Nephron (organoid): ENCODE results near the gene NFATC2.

Experiments
- H3K27ac Mint-ChIP-seq, 3 experiments: 2 replicates each; pipeline ENCODE4 v1.8.0; 2020; ENCODE audit warnings: mixed read lengths in 3 of 3, mild to moderate bottlenecking in 2 of 3, moderate library complexity in 1 of 3
- H3K27me3 Mint-ChIP-seq: 2 replicates; pipeline ENCODE4 v1.8.0; 2021; ENCODE audit warnings: low read depth, mild to moderate bottlenecking, moderate library complexity, mixed read lengths
- H3K36me3 Mint-ChIP-seq: 2 replicates; pipeline ENCODE4 v1.8.0; 2020; ENCODE audit warnings: low read depth, mixed read lengths
- H3K4me1 Mint-ChIP-seq: 2 replicates; pipeline ENCODE4 v1.8.0; 2020; ENCODE audit warnings: mixed read lengths
- H3K4me3 Mint-ChIP-seq, 3 experiments: 2 replicates each; pipeline ENCODE4 v1.8.0; 2020; ENCODE audit warnings: mild to moderate bottlenecking in 3 of 3, mixed read lengths in 3 of 3, moderate library complexity in 2 of 3
- H3K9me3 Mint-ChIP-seq: 2 replicates; pipeline ENCODE4 v1.8.0; 2020; ENCODE audit warnings: mixed read lengths
- CTCF ChIP-seq, 3 experiments: fragments of 200-600 bp; sonication (generic); IDR thresholded peaks; one replicate each; pipeline ENCODE4 v1.5.0; 2021; ENCODE audit warnings: antibody characterized with exemption in 3 of 3; ENCODE audit not compliant: unreplicated experiment in 3 of 3

NFATC2 gene

GRCh38 chr20:51565298-51566144, 23.0 kb upstream of the NFATC2 start:
- no peak for TF ChIP-seq CTCF (IDR thresholded peaks at IDR 0.05; ENCODE audit: unreplicated experiment in 3 of 3)
- Mint-ChIP-seq H3K4me3 (peak overlapping the region in 1 of 3 experiments; percentile 22), H3K36me3 (no peaks in the 10 kb centered on the region), H3K27me3 (peaks cover 54% of the 10 kb centered on the region), H3K9me3 (peaks cover 3% of the 10 kb centered on the region), H3K27ac (no peak overlapping the region), H3K4me1 (peaks cover 39% of the 10 kb centered on the region)

- no peak for TF ChIP-seq CTCF (IDR thresholded peaks at IDR 0.05; ENCODE audit: unreplicated experiment in 3 of 3)
- Mint-ChIP-seq H3K4me1 (peaks cover 44% of the 10 kb centered on the region), H3K9me3 (no peaks in the 10 kb centered on the region), H3K4me3 (peak overlapping the region; percentile 77 to 81 (median 80)), H3K36me3 (no peaks in the 10 kb centered on the region), H3K27me3 (peaks cover 57% of the 10 kb centered on the region), H3K27ac (peak overlapping the region; percentile 77 to 84 (median 81))
These were observed 21.2 kb upstream of the NFATC2 start for GRCh38 chr20:51563486-51564332.

- Mint-ChIP-seq H3K4me1 (peaks cover 44% of the 10 kb centered on the region), H3K27ac (peak overlapping the region; percentile 77 to 84 (median 81)), H3K27me3 (peaks cover 54% of the 10 kb centered on the region), H3K4me3 (peak overlapping the region; percentile 77 to 81 (median 80)), H3K36me3 (no peaks in the 10 kb centered on the region), H3K9me3 (no peaks in the 10 kb centered on the region)
- no peak for TF ChIP-seq CTCF (IDR thresholded peaks at IDR 0.05; ENCODE audit: unreplicated experiment in 3 of 3)
These were observed 20.6 kb upstream of the NFATC2 start for GRCh38 chr20:51563174-51563485.

GRCh38 chr20:51562332-51563173, 20.0 kb upstream of the NFATC2 start:
- H3K36me3 Mint-ChIP-seq: no peaks in the 10 kb centered on the region
- peak overlapping the region; percentile 77 to 81 (median 80) for H3K4me3 Mint-ChIP-seq
- H3K27me3 Mint-ChIP-seq: peaks cover 49% of the 10 kb centered on the region
- no peaks in the 10 kb centered on the region for H3K9me3 Mint-ChIP-seq
- H3K4me1 Mint-ChIP-seq: peaks cover 44% of the 10 kb centered on the region
- H3K27ac Mint-ChIP-seq: peak overlapping the region; percentile 77 to 84 (median 81)
- TF ChIP-seq CTCF (IDR thresholded peaks at IDR 0.05; ENCODE audit: unreplicated experiment in 3 of 3): no peak

GRCh38 chr20:51562027-51562331, 19.5 kb upstream of the NFATC2 start:
- peak overlapping the region; percentile 77 to 81 (median 80) for H3K4me3 Mint-ChIP-seq
- TF ChIP-seq CTCF (IDR thresholded peaks at IDR 0.05; ENCODE audit: unreplicated experiment in 3 of 3): no peak
- H3K36me3 Mint-ChIP-seq: no peaks in the 10 kb centered on the region
- peaks cover 44% of the 10 kb centered on the region for H3K4me1 Mint-ChIP-seq
- peaks cover 49% of the 10 kb centered on the region for H3K27me3 Mint-ChIP-seq
- no peaks in the 10 kb centered on the region for H3K9me3 Mint-ChIP-seq
- H3K27ac Mint-ChIP-seq: peak overlapping the region; percentile 21 to 56 (median 26)
